DLD1 (cell line): ENCODE data around the gene CRACDL.
"Not testable (repeated sequence)": the region's sequence is repeated elsewhere in the genome, so short reads cannot be mapped to it uniquely, and the experiment has no call there.

Experiments used
- in situ Hi-C: cut with HindIII; loops from 2 replicates; pipeline ENCODE4 v1.10.0; 2017; ENCODE audit warnings: low sequenced_read_pairs

Gene CRACDL

DNA sequence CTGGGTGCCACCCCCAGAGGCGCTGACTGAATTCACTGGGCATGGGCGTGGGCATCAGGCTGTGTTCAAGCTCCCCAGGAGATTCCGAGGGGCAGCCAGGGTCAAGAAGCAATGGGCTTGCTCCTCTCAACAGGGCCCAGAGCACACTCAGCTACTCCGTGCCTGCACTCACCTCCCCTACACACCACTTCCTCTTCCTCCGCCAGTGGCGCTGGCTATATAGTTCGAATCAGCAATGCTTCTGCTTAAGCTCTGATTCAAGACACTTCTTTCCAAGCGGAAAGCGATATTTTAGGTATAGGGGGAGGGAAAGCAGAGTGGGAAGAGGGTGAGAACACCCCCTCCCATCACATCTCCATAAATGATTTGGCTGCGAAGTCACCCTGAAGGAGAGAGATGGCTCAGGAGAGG lies 42.1 kb downstream of the CRACDL start:
- in situ Hi-C loops: no loop called here

DNA sequence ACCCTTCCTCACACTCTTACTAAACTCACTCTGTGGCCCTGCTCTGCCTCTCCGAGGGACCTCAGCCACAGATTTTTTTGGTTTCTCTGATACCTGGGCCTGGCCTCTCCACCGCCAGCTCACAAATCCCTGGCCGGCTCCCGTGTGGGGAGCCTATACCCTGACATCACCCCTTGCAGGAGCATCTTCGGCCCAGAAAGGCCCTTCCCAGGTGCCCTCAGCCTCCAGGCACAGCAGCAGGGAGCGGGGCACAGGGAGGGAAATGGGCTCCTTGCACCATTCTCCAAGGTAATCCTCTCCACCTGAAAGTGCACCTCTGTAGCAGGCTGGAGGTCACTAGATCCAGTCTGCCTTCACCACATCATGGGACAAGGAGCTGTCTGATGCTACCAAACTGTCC lies 43.2 kb downstream of the CRACDL start:
- in situ Hi-C loops: no loop called here

DNA sequence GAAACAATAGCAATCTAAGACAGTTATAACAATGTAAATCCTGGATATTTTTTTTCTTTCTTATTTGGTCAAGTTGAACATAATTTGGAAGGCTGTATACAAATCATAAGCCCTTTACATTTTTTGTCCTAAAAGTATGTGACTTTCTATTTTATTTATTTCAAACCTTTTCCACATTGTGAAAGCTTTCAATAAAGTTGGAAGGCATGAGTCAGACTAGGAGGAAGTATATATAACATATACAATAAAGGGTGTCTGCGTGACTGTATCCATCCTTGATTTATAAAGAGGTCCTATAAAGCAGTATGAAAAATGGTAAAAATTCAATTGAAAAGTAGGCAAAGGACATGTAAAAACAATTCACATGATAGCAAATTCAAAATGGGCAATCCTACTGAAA lies 44.4 kb downstream of the CRACDL start:
- in situ Hi-C loops: no loop called here

DNA sequence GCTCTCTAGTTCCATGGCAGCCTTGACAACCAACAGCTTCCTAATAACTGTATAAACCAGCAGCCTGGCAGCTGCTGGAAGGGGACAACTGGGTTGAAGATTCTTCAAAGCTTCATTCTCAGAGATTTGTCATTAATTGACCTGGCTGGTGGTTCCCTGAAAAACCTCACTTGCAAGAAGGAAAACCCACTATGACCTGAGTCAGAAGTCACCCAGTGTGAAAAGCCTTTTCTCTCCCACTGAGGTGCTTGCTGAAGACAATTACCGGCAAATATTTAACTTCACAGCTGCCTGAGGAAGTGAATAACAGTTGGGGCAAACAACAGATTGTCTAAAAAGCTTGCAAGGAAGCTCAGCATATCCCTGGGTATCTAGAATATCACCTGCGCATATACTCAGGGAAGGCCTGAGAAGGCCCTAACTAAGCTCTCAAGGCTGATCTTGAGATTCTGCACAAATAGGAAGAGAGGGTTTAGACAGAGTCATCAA lies 49.9 kb downstream of the CRACDL start:
- in situ Hi-C loops: loop anchor here (5.0 kb wide), 1 partner anchor 51 kb away; the partner anchor contains the start of gene CRACDL

DNA sequence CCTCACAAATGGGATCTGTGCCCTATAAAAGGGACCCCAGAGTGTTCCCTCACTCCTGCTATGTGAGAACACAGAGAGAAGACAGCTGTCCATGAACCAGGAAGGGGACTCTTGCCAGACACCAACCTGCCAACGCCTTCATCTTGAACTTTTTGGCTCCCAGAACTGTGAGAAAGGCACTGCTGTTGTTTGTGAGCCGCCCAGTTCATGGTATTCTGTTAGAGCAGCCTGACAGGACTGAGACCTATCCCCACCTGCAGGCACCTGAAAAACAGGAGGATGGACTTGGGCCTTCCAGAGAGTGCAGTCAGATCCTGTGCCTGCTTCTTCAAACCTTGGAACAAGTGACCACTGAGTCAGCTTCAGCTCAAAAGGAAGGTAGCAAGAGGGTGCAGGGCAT lies 51.4 kb downstream of the CRACDL start:
- in situ Hi-C loops: loop anchor here (5.0 kb wide), 1 partner anchor 53 kb away; the partner anchor contains the start of gene CRACDL

DNA sequence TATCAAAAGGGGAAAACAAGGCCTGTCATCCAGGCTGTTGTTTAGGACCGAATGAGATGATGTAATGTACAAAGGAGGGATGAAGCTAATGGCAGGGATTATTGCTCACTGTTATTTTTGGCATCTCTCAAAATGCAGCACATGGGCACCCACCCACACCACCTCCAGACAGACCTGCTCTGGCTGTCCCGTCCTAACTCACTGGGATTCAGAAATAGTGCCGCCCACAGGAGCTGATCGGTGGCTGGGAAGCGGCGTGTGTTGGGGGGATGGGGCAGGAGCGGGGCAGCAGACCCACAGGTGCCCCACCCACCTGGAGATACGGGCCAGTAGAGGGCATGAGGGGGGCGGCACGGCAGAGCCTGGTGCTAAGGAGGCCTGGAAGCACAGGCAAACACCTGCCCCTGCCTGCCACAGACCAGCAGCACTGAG lies 52.2 kb downstream of the CRACDL start:
- in situ Hi-C loops: no loop called here

DNA sequence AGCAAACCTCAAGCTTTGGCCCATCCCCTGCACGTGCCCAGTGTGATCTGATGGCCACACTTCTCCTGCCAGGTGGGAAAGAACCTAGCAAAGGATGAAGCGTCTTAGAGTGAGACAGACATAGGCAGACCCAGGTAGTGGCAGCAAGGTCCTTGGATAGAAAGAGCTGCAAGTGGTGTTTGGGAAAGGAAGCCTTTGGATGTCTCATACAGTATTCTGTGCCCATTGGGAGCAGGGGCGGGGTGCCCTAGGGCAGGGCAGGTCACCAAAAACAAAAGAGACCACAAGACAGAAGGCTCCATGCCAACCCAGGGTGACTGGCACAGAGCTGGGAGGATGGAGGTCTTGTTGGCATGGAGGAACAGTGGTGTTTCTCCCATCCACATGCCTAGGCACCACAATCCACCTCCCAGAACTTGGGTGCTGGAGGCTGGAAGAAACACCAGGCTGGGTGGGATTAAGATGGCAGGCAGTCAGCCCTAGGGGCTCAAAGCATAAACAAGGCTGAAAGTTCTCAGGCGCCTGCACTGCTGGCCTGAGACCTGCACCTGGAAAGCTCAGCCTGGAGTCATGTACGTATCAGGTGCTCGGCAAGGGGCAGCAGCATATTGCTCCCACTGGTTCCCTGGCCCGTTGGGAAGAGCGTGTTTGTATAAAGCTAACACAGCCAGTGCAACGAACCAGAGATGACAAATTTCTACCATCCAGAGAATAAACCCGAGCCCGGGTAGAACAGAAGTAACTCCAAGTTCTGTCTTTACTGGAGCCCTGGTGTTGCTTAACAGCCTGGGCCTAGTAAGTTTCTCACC lies 52.9 kb downstream of the CRACDL start:
- in situ Hi-C loops: no loop called here

DNA sequence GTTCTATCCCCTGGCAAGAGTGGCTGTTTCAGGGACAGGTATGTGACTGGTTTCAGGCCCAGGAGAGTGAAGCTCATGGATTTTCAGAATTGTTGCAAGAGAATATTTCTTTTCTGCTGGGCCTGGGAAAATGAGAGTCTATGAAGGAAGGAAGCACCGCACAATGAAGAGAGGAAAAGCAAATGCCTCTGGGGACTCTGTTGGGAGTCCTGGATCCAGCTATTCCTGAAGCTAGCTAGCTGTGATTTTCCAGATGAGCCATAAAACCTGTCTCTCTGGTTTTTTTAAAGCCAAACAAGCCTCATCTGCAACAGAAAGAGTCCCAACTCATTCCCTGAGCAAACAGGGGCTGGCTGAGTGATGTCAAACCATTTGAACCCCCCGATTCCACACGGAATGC lies 53.7 kb downstream of the CRACDL start:
- in situ Hi-C loops: no loop called here

DNA sequence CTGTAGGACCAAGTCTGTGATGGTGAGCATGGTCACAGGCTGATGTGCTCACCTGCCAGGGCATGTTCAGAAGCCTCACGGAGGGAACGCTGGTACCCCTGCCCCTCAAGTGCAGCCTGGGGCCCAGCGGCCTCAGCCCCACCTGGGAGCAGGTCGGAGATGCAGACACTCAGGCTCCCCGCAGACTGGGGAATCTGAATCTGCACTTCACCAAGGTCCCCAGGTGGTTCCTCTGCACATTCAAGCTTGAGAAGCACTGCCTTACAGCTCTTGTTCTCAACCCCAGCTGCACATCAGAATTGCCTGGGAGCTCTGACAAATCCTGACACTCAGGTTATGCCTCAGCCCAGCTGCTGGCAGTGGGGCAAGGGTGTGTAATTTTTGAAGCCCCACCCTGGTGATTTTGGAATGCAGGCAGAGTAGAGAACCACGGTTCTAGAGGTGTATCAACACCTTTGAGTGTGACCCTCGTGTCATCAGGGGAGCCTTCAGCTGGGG lies 54.8 kb downstream of the CRACDL start:
- in situ Hi-C loops: no loop called here

DNA sequence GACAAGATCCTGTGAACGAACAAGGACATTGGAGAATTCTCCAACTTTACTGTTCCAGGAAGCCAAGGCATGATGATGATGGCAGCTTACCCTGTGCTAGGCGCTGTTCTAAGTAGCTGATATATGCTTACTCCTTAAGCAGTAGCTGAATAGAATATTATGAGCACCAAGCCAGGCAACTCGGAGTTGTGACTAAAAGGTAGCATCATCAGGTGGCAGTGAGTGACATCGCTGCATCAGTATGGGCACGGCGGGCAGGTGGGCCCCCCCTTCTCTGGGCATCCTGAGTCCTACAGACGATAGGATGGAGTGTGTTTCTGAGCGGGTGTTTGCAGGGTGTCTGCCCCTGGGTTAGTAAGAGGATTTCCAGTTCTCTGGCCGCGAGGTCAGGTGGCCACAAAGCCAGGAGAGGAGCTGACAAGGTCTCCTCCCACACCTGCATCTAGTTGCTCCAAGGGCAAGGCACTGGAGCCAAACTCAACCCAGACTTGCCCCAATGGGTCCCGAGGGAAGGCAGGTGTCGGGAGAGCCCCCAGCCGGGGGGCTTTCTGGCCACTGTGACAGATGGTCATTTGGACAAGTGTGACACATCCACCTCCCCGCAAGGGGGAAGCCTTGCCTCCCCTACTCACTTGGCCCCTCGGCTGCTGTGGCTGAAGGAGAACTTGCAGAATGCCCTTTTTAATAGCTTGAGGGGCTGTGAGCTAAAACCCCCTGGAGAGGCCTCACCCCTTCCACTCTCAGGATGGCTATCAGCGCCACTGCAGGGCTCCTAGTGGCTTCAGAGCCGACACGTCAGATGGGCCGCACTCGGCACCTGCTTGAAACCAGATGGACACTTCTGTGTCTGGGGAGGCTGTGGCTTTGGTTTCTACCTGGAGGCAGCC lies 55.5 kb downstream of the CRACDL start:
- in situ Hi-C loops: no loop called here

DNA sequence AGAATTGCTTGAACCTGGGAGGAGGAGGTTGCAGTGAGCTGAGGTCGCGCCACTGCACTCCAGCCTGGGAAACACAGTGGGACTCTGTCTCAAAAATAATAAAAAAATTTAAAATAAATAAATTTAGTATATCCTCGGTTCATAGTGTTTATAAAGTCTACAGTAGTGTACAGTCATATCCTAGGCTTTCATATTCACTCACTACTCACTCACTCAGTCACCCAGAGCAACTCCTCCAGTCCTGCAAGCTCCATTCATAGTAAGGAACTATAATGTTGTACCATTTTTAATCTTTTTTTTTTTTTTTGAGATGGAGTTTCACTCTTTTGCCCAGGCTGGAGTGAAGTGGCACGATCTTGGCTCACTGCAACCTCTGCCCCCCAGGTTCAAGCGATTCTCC lies 58.4 kb downstream of the CRACDL start:
- in situ Hi-C loops: not testable (repeated sequence)

DNA sequence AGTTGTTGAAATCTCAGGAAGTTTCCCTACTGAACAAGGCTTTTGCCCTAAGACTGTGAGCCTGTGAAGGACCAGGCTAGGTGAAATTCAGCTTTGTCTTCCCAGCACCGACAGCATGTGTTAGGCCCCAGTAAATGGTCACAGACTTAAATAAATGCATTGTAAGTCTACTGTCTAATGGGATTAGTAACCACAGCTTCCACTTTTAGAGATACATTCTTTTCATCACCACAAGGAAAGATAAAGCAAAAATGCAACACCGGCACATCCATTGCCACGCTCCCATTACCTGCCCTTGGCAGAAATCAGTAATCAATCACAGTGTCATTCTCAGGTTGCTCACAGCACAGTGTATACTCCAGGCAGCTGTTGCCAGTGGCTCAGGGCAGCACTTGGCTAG lies 59.3 kb downstream of the CRACDL start:
- in situ Hi-C loops: no loop called here

DNA sequence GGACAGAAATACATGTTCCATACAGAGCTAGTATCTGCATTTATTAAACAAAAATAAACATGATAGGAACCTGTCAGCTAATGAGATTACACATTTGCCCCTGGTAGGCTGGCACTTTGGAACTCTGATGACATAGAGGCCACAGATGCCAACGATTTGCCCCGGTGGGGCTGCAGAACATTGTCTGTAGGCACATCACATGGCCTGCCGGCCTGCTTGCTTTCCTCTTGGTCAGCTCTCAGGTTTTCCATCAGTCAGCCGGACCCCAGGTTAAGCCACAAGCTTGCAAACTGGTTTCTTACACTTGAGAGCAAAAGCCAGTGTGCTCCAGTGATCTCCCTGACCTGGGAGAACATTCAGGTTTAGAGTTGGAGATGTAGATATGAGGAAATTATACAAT lies 60.3 kb downstream of the CRACDL start:
- in situ Hi-C loops: no loop called here

DNA sequence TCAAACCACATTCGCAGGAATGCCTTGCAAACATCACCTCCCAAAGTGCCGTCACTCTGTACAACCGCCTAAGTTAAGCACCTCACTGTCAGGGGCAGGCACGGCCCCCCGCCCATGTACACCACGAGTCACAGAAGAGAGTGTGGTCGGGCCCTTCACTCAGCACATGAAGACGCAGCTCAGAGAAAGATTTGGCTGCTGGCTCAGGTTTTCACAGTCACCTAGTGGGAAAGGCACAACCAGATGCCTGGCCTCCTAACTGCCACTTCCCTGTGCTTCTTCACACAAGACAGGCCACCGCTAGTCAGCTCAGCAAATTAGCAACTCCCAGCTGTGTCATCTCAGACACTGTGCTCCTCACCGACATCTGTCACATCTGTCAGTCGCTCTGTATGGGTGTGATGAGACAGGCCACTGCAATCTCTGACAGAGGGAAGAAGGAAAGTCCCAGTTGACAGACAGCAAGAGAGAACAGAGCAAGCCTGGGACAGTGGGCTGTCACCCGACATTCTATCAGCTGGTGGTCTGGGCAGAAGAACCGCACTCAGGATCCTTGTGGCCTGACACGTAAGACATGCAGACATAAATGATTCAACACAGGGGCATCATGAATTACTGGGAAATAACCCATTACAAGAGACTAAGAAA lies 60.8 kb downstream of the CRACDL start:
- in situ Hi-C loops: no loop called here

DNA sequence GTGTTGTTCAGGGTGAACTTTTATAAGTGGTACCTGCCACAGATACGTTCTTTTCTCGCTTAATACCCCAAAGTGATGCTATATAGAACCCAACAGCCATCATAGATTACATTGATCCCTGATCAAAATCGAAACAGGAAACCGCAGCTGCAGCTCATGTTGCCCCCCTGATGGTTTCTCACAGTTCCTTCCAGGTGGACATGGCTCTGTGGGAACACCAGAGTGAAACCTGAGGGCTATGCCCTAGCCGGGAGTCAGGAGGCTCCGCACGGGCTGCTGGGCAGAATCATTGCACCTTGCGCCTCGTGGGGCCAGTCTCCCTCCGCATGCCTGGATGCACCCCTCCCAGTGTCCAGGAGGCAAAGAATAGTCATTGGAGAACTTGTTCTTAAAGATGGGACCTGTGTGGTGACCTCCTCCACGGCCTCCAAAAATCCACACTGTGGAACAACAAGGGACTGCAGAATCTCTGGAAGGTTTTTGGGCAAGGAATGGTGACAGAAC lies 61.8 kb downstream of the CRACDL start:
- in situ Hi-C loops: no loop called here

DNA sequence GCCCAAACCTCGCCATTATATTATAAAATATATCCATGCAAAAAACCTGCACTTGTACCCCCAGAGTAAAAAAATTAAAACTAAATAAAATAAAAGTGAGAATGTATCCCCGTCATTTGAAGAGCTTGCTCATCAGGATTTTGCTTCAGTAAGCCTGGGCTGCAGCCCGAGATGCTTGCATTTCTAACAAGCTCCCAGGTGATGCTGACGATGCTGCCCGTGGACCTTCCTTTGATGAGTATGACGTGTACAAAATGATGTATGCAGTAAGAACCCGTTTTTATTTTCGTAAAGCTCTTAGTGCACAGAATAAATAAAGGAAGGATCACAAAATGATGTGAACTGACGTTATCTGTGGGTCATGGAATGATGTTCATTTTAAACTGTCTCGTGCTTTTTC lies 63.5 kb downstream of the CRACDL start:
- in situ Hi-C loops: no loop called here

DNA sequence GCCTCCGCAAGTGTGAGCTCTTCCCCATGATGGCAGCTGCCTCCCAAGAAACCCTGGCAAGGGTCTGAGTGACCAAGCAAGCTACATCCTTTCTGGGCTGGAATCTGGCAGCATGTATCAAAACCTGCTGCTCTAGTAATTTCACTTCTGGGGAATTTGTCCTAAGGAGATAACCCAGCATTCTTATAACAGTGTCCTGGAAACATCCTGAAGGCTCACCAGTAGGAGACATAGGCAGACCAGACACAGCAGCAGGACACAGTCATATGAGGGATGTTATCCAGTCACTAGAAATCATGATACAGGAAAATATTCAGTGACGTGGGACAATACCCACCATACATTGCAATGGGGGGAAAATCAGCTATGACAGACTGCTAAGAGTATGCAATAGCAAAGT lies 64.5 kb downstream of the CRACDL start:
- in situ Hi-C loops: no loop called here

DNA sequence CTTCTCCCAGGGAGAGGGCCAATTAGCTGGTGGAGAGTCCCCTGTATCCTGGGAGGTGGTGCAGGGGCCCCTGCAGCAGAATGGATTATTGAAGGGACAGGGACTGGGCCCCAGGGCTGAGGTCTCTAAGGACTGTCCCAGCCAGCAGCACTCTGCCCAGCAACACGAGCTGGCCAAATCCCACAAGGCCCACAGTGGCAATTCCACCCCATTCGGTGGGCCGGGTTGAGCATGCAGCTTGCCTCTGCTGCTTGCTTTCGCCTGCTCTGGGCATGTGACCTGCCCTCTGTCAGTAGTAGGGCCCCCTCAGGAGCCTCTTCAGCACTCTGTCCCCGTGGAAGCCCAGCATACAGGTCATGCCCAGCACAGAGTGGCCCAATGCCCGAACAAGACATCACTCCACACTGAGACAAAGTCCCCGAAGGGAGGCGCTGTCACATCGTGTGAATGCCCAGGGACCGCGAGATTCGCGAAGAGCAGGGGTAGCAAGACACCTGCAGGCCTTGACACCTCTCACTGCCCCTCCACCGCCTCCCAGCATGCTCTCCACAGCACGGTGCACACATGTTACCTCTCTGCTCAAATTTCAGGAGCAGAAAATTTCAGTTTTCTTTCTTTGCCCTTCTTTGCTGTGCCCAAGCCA lies 65.4 kb downstream of the CRACDL start:
- in situ Hi-C loops: no loop called here

DNA sequence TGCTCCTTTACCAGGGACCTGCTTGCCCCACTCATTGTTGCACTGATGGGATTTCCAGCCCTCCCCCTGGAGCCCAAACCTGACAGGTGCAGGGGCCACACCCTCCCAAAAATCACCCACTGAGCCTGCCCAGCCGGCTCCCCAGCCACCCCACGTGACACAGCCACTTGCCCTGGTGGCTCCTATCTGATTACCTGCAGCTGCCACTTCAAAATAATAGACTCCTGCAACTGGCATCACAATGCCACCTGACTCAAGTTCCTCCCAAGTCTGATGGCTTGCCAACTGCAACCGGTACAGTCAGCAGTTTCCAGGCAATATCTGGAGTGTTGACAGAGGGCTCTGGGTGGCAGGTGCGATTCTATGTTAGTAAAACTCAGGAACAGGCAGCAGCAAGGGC lies 66.2 kb downstream of the CRACDL start:
- in situ Hi-C loops: no loop called here

DNA sequence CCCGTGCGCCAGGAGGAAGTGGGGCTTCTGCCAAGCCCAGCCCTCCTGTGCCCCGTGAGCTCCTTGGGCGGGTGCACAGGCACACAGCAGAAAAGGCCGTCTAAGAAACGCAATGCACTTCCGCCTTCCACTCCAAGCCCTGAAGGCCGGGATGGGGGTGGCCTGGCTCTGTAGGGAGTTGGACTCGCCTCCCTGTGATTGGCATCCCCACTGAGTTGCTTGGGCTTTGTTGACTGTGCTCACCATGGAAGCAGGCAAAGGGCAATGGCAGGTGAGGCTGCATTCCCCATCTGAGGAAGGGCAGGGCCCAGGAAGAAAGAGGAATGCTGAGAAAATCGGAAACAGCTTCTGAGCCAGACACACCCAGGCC lies 66.8 kb downstream of the CRACDL start:
- in situ Hi-C loops: no loop called here
